Stimulated activated CD8-positive, alpha-beta memory T cell treated with anti-CD3 and anti-CD28 coated beads, Interleukin-15, amount 100 ng/mL, for 4 hours (primary cell): ENCODE results near the gene SYS1.
"Not testable (repeated sequence)": the region's sequence is repeated elsewhere in the genome, so short reads cannot be mapped to it uniquely, and the experiment has no call there.

Experiments used
- DNase-seq, 2 donors: peaks; one replicate each; pipeline ENCODE4 v3.0.0-alpha.2; 2020; ENCODE audit warnings: low read depth in 2 of 2

The SYS1 gene

GRCh38 chr20:45339799-45340198 lies 23.2 kb upstream of the SYS1 start:
- no peak for DNase-seq

- DNase-seq = no peak
These were observed 22.6 kb upstream of the SYS1 start for GRCh38 chr20:45340236-45340847.

- no peak for DNase-seq
These were observed 22.0 kb upstream of the SYS1 start for GRCh38 chr20:45340951-45341350.

GRCh38 chr20:45341579-45341938 lies 21.4 kb upstream of the SYS1 start:
- DNase-seq = no peak

GRCh38 chr20:45341939-45342854 lies 20.8 kb upstream of the SYS1 start:
- no peak for DNase-seq

GRCh38 chr20:45342855-45343531 lies 20.0 kb upstream of the SYS1 start:
- DNase-seq = no peak

- no peak for DNase-seq
These were observed 19.3 kb upstream of the SYS1 start for GRCh38 chr20:45343532-45344167.

- no peak for DNase-seq
These were observed 18.6 kb upstream of the SYS1 start for GRCh38 chr20:45344168-45344860.

GRCh38 chr20:45345104-45345936 lies 17.6 kb upstream of the SYS1 start:
- no peak for DNase-seq

- no peak for DNase-seq
These were observed 16.7 kb upstream of the SYS1 start for GRCh38 chr20:45346291-45346718.

GRCh38 chr20:45346851-45347250 lies 16.1 kb upstream of the SYS1 start:
- no peak for DNase-seq

- no peak for DNase-seq
These were observed 15.5 kb upstream of the SYS1 start for GRCh38 chr20:45347297-45347935.

- peak; percentile 46 to 47 for DNase-seq
These were observed 14.8 kb upstream of the SYS1 start, which contains the start of gene SDC4 for GRCh38 chr20:45347936-45348778. Gene SDC4, minus strand, starts transcription at chr20:45348424. Its CDS starts 40 bp downstream, at chr20:45348384.

- DNase-seq = no peak
These were observed 12.7 kb upstream of the SYS1 start for GRCh38 chr20:45350217-45350616.

GRCh38 chr20:45350795-45351194 lies 12.2 kb upstream of the SYS1 start:
- DNase-seq = not testable (repeated sequence)

- no peak for DNase-seq
These were observed 10.2 kb upstream of the SYS1 start for GRCh38 chr20:45352729-45353128.

- no peak for DNase-seq
These were observed 9.2 kb upstream of the SYS1 start for GRCh38 chr20:45353746-45354145.

- no peak for DNase-seq
These were observed 8.3 kb upstream of the SYS1 start for GRCh38 chr20:45354423-45355208.
